ENCODE measurements around the gene C9orf57. TPM values are rescaled to one million over a fixed set of nuclear protein-coding genes. Genes with fewer than 3 reads are reported as not detected.

Gene C9orf57
- total and polyA plus RNA-seq, 8 donors: not detected

- Histone ChIP-seq H3K36me3 (no peaks in the 10 kb centered on the region), H3K4me1 (no peaks in the 10 kb centered on the region), H3K27me3 (no peaks in the 10 kb centered on the region), H3K4me3 (no peak overlapping the region), H3K9me3 (no peaks in the 10 kb centered on the region), H3K27ac (no peak overlapping the region)
- no peak for TF ChIP-seq POLR2A (IDR thresholded peaks at IDR 0.05)
- TF ChIP-seq POLR2AphosphoS5 (IDR thresholded peaks at IDR 0.05): no peak
- TF ChIP-seq CTCF (IDR thresholded peaks at IDR 0.05): no peak
- TF ChIP-seq EP300 (IDR thresholded peaks at IDR 0.05): no peak
- 62 to 78% (median 71%) methylated on average over 5 of the region's 5 CpGs for WGBS, 5 donors
- intact Hi-C loops (cut with DNase I; ENCODE audit: low total_unique reads): no loop called here
- no peak for DNase-seq
Measured at GRCh38 chr9:72006501-72006900, 53.9 kb downstream of the C9orf57 start.

- Histone ChIP-seq H3K27ac (no peak overlapping the region), H3K36me3 (no peaks in the 10 kb centered on the region), H3K27me3 (no peaks in the 10 kb centered on the region), H3K4me1 (no peaks in the 10 kb centered on the region), H3K4me3 (no peak overlapping the region), H3K9me3 (peaks cover 0 to 10% (median 5%) of the 10 kb centered on the region in 4 donors)
- TF ChIP-seq CTCF (IDR thresholded peaks at IDR 0.05) (no peak), POLR2AphosphoS5 (IDR thresholded peaks at IDR 0.05) (no peak), POLR2A (IDR thresholded peaks at IDR 0.05) (no peak), EP300 (IDR thresholded peaks at IDR 0.05) (no peak)
- no peak for DNase-seq
- intact Hi-C loops (cut with DNase I; ENCODE audit: low total_unique reads): no loop called here
Measured at GRCh38 chr9:72005451-72005850, 55.0 kb downstream of the C9orf57 start.

Small RNA genes within 50 kb of the gene (small RNA-seq; reads per million reads assigned to genes)
- gene HSPB1P1: 0 reads per million in 4 donors

Other genes starting within 250 kb of the C9orf57 start
- 10 to 100 TPM; 11.1 to 57.5 (median 12.1) TPM for gene ABHD17B, start 149.4 kb downstream of the C9orf57 start, total RNA-seq
- 10 to 100 TPM in 1 of 3 donors, 1 to 10 TPM in 2; 4.0 to 10.4 (median 6.6) TPM for gene ABHD17B, start 149.4 kb downstream of the C9orf57 start, polyA plus RNA-seq
- gene C9orf85, start 149.0 kb downstream of the C9orf57 start, total RNA-seq: 10 to 100 TPM in 2 of 5 donors, 1 to 10 TPM in 3; 2.2 to 68.3 (median 9.4) TPM
- gene C9orf85, start 149.0 kb downstream of the C9orf57 start, polyA plus RNA-seq: 10 to 100 TPM in 1 of 3 donors, 1 to 10 TPM in 2; 7.0 to 12.5 (median 7.5) TPM
- 1 to 10 TPM in 3 of 5 donors, not detected in 2; 4.4 to 7.5 (median 6.4) TPM for gene GDA, start 88.8 kb upstream of the C9orf57 start, total RNA-seq
- 1 to 10 TPM in 1 of 3 donors, under 1 TPM in 2; 0.25 to 2.6 (median 0.35) TPM for gene GDA, start 88.8 kb upstream of the C9orf57 start, polyA plus RNA-seq